ENCODE measurements around the gene SYNE2.
"Not testable (repeated sequence)": the region's sequence is repeated elsewhere in the genome, so short reads cannot be mapped to it uniquely, and the experiment has no call there.

DNA sequence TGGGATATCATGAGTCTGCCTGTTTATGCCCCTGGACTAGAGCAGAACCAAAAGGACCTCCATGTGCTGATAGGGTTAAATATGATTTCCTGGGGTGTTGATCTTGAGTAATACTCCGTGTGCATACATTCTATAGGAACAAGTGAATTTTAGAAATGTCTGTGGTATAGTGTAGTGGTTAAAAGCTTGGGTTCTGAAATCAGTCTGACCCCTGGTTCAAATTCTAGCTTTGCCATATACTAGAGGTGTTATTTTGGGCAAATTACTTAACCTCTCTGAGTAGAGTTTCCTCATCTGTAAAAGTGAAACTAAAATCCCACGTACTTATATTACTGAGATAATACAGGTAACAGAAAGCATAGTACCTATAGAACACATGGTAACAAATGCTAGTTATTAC is 12.0 kb downstream of the SYNE2 start:
- not testable (repeated sequence) for TF ChIP-seq POLR2A (IDR thresholded peaks at IDR 0.05); CTCF (IDR thresholded peaks at IDR 0.05 in 4 of 5, conservative IDR thresholded peaks at IDR 0.05 in 1 of 5)
